Measurements from ENCODE around the gene PADI3.

Gene PADI3

DNA sequence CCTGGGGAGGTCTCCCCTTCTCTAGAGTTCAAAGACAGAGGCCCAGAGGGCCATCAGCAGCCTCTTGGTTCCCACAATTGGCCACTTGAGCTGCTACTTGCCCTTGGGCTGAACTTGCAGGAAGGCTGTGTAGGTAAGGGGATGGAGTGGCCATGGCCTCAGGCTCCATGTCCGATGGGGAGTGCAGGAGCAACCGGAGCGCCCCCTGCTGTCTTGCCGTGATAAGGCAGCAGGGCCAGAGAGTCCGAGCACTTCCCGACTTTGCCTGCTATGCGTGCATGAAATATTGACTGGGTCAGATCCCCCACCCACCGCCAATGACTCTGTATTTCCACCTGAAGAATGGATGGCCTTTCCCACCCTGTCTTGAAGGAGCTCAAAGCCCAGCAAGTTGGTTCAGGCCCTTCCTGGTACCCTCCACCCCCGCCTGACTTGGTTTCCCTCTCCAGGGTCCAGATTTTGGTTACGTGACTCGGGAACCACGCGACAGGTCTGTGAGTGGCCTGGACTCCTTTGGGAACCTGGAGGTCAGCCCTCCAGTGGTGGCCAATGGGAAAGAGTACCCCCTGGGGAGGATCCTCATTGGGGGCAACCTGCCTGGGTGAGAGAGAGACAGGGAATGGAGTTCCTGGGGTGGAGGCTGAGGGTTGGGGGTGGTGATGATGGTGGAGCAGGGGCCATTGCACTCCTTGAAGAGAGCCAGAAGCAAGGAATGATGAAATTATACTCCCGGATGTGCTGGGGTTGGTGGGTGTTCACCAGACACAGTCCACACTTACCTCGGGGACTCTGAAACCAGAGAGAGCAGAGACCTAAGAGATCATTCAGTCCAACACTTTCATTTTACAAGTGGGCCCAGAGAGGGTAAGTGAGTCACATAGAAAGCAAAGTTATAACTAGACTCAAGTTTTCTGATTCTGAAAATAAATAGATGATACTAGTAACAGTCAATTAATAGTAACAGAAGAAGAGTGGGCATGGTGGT lies 25.6 kb downstream of the PADI3 start:
- peak; percentile 40 for DNase-seq

DNA sequence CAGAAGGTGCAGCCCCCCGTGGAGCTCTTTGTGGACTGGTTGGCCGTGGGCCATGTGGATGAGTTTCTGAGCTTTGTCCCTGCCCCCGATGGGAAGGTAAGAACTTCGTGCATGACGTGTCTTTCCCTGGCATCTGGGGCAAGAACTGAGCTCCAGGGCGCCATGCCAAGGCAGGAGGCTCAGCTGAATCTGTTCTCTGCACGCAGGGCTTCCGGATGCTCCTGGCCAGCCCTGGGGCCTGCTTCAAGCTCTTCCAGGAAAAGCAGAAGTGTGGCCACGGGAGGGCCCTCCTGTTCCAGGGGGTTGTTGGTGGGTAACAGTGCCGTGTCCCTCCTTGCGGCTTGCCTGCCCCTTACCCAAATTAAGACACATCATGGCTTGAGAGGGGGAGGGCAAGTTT lies 27.7 kb downstream of the PADI3 start:
- DNase-seq = peak; percentile 53

DNA sequence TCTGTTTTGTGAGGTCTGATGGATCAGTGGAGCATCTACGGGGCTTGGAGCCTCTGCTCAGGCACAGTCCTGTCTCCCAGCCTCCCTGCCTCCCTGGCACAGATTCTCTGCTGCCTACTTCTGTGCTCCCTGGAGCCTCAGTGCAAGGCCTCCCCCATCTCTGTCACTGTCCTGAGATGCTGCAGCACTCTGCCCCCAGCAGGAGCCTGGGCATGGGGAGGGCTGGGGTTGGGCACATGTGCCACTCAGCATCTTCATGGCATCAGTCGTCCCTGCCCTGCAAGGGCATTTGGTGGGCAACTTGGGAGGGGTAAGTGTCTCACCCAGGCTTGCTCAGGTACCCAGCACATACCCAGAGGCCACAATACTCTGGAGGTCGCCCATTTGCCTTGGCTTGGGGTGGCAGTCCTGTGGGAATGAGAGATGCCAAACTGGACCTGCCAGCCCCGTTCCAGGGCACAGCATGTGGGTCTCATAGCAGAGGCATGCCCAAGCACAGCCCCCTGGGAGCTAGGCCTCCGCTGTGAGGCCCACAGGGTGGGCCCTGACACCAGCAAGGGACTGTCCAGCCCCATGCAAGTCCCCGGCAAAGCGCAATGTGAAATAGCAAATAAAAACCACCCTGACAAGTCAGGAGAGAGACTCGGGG lies 28.7 kb downstream of the PADI3 start:
- no peak for DNase-seq

GRCh38 chr1:17278996-17279830 lies 30.3 kb downstream of the PADI3 start:
- DNase-seq = no peak

- DNase-seq = no peak
Observed at GRCh38 chr1:17280436-17280835, 31.5 kb downstream of the PADI3 start.

DNA sequence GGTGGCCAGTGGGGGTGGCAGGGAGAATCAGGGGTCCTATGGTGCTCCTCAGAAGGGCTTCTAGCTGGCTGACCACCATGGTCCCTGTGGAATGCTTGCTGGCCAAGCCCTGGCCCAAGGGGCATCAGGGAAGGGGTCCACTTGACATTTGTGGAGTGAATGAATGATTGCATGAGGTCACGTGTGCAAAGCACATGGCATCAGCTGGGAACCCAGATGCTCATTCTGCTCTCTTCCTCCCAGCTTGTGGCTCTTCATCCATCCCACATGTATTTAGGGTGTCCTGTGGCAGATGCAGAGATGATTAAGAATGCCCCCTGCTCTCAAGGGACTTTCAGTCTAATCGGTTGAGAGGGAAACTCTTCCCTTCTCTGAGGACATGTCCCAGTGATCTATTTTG lies 32.0 kb downstream of the PADI3 start:
- DNase-seq = no peak

DNA sequence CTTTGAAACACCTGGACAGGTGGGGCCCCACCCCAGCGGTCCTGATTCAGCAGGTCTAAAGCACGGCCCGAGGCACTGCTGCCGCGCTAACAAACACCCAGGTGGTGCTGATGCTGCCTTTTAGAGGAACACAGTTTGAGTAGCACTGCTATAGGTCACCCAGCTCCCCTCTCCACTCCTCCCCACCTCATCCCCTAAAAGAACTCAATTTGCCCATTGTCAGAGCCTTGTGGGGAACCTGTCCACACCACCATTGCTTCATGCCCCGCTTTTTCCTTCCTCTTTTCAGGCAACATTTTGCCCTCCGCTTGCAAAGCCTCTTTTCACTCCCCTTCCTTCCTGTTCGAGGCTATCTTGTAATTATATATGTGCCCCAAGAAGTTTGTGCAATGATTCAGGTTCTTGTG lies 32.9 kb downstream of the PADI3 start:
- DNase-seq = peak; percentile 97

DNA sequence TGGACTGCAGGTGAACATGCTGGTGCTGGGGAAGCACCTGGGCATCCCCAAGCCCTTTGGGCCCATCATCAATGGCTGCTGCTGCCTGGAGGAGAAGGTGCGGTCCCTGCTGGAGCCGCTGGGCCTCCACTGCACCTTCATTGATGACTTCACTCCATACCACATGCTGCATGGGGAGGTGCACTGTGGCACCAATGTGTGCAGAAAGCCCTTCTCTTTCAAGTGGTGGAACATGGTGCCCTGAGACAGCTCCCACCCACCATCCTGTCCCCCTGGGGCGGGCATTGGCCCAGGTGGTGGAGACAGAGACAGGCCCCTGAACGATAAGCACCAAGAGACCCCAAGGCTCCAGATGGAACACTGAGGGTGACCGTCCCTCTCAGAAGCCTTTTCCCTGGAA lies 33.9 kb downstream of the PADI3 start:
- no peak for DNase-seq

DNA sequence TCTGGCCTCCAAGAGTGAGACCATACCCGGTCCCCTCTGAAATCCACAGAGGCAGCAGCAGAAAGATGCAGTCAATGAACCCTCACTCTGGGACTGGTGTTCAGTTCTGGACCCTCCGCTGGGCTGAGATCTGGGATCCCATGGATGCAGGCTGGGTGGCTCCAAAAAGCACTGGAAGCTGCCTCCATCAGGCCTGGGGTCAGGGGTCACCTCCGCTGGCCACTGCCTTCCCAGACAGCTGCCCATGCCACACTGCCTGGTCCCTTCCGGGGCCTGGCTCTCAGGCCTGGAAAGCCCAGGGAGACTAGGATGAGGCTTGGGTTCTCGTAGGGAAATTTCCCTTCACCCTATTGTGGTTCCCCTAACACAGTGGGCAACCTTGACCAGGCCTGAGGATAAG lies 37.7 kb downstream of the PADI3 start:
- no peak for DNase-seq

GRCh38 chr1:17287130-17287776 lies 38.4 kb downstream of the PADI3 start:
- peak; percentile 66 for DNase-seq

GRCh38 chr1:17289721-17290120 lies 40.8 kb downstream of the PADI3 start:
- DNase-seq = no peak

DNA sequence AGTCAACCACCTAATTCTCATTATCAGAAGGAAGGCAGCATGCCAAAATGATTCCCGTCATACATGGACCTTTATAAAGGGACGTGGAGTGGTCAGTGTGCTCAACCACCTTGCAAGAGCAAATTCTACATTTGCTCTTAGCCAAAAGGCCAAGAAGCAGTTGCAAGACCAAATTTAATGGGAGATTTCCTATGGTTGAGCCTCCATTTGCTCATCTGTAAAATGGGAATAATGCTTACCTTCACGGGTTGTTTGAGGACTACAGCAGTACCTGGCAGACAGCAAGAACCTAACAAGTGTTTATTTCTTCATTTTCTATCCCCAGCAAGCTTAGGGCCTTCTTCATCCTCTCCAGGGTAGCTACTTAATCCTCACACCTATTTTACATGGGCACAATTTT lies 41.7 kb downstream of the PADI3 start:
- no peak for DNase-seq

- DNase-seq = no peak
Observed at GRCh38 chr1:17292299-17293160, 43.6 kb downstream of the PADI3 start.

DNA sequence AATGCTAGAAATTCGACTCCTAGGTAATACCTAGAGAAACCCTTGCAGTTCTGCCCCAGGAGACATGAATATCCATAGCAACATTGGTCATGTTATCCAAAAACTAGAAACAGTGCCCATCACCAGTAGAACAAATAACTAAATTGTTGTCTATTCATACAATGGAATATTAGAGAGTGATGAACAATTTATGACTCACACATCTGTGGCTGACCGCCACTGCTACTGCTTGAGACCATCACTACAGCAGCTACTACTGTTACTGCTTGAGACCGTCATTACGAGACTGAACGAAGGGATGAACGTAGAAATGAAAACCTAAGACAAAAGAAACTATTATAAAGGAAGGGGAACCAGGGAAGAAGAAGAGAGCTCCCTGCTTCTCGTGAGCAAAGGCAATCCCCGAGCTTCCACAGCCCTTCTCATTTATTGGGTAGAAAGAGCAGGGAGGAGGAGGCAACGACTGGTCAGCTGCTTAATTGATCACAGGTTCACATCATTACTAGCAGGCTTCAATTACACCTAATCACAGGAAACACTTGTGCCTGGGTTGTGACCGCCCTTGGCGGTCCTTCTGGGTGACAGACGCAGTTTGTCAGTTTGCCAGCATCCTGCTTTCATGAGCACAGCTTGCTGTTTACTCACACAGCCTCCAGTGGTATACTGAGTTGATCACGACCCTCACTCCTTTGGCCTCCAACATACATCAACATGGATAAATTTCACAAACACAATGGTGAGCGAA lies 45.0 kb downstream of the PADI3 start:
- DNase-seq = no peak

DNA sequence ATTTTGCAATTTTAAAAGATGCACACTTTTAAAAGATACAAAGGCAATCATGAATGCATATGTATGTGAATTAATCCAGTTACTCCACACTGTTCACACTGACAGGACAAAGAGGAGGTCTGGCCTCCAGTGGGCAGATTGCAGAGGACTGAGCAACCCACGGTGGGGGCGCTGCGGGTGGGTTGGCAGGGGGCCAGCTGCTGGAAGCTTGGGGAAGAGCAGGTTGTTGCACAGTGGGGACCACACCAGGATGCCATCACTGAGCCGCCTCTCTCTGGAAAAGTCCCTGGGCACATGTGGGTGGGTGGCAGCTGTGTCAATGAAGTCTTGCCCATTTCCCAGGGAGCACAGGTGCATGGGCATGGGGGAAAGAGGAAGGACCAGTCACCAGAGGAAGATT lies 46.4 kb downstream of the PADI3 start:
- DNase-seq = no peak

DNA sequence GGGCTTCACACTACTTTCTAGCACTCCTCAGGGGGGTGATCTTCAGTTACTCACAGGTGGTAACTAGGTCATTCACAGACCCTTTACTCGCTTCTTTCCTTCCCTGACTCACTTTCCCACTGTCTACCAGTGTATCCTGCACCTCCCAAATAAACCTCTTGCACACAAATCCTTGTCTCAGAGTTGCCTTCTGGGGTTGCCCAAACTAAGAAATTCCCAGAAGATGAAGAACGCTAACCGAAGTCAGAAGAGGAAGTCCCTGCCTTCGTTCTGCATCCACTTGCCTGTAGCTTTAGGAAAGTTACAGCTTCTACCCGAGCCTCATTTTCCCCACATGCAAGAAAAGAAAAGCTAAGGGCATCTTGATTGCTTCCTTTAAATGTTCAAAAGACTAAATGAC lies 47.2 kb downstream of the PADI3 start:
- DNase-seq = no peak

DNA sequence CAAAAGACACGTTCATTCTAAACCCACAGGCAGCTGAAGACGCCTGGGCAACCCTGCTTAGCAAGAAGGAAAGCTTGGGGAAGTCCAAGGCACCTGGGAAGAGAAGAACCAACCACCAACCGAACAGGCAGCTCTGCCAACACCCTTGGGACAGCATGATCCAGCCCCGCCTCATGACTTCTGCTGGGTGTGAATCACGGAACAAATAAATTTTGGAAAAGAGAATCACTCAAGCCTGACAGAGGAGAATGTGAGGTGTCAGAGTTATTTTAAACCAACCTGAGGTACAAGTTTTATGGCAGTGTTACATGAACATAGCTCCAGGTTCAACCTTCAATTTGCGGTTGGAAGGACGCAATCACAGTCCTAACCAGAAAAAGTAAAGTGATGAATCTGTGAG lies 49.1 kb downstream of the PADI3 start:
- DNase-seq = no peak

GRCh38 chr1:17301767-17302166 lies 52.9 kb downstream of the PADI3 start:
- DNase-seq = no peak

- DNase-seq = peak; percentile 37
Observed at GRCh38 chr1:17304151-17304825, 55.4 kb downstream of the PADI3 start.

DNA sequence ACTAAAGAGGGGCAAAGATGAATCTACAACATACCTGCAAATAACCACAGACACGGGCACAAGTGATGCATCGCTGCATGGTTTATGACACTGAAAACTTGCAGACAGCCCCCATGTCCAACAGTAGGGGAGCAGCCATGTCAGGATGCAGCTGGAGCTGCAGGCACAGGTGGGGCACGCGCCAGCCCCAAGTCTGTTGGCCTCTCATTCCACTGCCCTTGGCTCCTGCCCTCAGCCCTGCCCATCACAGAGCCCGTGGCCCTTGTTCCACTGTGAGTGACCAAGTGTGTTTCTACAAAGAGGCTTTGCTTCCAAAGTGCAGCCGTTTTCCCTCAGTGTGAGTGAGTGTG lies 55.9 kb downstream of the PADI3 start:
- no peak for DNase-seq

Measured in MV-4-11 (cell line).